Stimulated activated CD8-positive, alpha-beta memory T cell treated with anti-CD3 and anti-CD28 coated beads, Interleukin-15, amount 100 ng/mL, for 4 hours (primary cell): ENCODE data around the gene TRIM54.

Source experiments
- DNase-seq, 2 donors: peaks; one replicate each; pipeline ENCODE4 v3.0.0-alpha.2; 2020; ENCODE audit warnings: low read depth in 2 of 2

TRIM54 gene, protein sequence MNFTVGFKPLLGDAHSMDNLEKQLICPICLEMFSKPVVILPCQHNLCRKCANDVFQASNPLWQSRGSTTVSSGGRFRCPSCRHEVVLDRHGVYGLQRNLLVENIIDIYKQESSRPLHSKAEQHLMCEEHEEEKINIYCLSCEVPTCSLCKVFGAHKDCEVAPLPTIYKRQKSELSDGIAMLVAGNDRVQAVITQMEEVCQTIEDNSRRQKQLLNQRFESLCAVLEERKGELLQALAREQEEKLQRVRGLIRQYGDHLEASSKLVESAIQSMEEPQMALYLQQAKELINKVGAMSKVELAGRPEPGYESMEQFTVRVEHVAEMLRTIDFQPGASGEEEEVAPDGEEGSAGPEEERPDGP

DNA sequence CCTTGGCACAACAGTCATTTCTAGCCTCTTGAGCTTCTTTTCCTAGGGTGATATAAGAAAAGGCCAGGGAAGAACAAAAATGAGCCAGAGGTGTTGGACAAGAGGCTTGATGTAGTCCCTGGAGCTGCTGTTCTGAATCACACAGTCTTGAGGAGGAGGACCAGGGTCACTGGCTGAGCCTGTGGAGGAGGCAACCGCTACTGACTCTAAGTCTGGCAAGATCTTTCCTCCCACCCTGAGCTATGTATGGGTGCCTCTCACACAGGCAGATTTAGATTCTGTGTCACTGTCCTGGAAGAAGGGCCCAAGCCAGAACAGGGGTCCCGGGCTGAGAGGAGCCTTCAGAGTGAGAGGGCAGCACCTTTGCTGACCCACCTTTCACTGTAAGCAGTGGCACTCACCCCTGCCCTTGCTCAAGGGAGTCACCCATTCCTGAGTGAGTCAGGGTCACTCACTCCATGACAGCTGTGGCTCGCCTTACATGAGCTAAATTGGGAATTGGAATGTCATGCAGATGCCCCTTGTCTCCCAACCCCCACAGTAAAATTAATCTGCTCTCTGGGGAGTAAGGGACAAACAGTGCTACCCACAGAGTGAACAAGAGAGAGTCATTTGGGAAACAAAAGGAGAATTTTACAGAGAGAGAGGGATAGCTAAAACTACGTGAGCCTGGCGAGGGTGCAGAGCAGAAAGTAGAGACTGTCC is at the start of gene TRIM54:
TSS of gene TRIM54 (plus strand) at position 575 of the 705 bp plus-strand sequence. CDS start 303 bp downstream, outside the sequence.
- DNase-seq, result no peak

GRCh38 chr2:27233341-27233740 is 48.9 kb upstream of the TRIM54 start:
- DNase-seq, result no peak

DNA sequence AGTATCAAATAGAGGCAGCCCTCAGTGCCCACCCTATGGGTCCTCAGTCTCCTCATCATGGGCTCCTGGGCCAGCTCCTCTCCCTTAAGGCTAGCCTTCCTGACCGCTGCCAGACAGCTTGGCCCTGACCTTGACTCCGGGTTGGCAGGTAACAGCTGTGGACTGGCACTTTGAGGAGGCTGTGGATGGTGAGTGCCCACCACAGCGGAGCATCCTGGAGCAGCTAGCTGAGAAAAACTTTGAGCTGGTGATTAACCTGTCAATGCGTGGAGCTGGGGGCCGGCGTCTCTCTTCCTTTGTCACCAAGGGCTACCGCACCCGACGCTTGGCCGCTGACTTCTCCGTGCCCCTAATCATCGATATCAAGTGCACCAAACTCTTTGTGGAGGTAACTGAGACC is 46.1 kb upstream of the TRIM54 start:
- DNase-seq, result no peak

GRCh38 chr2:27236626-27237025 is 45.6 kb upstream of the TRIM54 start:
- no peak for DNase-seq

GRCh38 chr2:27237341-27237945 is 44.8 kb upstream of the TRIM54 start:
- DNase-seq, result no peak

GRCh38 chr2:27238976-27239375 is 43.3 kb upstream of the TRIM54 start:
- DNase-seq, result no peak

- no peak for DNase-seq
These were observed 41.8 kb upstream of the TRIM54 start for GRCh38 chr2:27240406-27240805.

DNA sequence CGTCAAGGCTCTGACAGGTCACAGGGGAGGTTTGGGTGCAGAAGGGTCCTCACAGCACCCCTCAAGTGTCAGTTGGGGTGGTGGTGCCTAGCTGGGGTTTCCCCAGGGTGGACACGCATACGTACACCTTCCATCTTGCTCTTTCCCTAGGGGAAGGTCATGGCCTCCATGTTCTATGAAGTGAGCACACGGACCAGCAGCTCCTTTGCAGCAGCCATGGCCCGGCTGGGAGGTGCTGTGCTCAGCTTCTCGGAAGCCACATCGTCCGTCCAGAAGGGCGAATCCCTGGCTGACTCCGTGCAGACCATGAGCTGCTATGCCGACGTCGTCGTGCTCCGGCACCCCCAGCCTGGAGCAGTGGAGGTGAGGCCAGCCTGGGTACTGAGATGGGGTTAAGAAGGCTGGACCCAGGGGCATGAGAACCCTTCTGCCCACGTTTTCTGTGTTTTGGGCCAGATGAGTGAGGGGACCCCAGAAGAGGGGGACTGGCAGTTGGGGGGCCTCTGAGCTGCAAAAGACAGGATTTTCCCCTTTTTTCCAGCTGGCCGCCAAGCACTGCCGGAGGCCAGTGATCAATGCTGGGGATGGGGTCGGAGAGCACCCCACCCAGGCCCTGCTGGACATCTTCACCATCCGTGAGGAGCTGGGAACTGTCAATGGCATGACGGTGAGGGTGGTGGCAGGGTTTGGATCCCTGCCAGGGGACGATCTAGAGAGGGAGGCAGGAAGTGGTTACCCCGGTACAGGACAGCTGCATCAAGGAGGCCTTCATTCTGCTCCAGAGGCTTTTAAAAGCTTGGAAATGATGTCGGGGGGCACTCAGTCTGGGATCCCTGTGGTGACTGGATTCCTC is 40.2 kb upstream of the TRIM54 start:
- no peak for DNase-seq

- no peak for DNase-seq
These were observed 39.6 kb upstream of the TRIM54 start for GRCh38 chr2:27242614-27242951.

DNA sequence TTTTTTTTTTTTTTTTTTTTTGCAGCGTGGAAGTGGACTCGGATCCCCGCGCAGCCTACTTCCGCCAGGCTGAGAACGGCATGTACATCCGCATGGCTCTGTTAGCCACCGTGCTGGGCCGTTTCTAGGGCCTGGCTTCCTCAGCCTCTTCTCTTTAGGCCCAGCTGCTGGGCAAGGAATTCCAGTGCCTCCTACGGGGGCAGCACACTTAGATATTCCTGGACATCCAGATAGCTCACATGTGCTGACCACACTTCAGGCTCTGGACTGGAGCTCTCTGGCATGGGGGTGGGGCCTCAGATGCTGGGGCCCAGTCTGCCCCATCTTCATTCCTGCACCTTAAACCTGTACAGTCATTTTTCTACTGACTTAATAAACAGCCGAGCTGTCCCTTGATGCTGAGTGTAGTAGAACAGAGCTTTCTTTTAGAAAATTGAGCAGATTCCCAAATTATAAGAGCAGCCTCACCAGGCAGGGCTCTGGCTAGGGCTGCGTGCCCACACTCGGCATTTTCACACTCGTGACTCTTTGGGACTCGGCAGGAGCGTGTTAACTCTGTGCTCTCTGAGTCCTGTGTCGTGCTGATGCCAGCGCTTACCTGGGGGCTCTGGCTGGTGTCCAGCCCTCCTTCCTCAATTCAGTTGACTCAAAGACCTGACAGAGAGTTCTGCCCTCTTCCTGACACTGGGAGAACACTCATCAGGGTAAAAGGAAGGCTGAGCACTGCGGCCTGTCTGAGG is 38.7 kb upstream of the TRIM54 start:
- DNase-seq, result no peak

- no peak for DNase-seq
These were observed 37.1 kb upstream of the TRIM54 start for GRCh38 chr2:27245116-27245515.

DNA sequence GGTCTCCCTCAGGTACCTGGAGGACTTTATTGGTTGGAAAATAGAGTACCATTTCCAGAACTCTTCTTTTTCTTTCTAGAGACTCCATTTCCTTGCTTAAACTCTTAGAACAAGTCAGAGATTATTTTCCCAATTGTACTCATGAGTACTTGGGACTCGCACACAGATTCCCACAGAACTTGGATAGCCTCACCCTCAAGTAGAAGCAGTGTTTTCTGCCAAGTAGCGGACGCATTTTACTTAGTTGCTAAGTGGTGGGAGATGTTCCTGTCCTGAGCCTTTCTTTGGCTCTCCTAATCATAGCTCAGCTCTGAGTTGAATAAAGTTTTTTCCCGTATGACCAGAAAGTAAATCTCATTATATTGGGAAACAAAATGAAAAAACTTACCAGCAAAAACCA is 36.6 kb upstream of the TRIM54 start:
- no peak for DNase-seq

- DNase-seq, result no peak
These were observed 34.3 kb upstream of the TRIM54 start for GRCh38 chr2:27247893-27248292.

DNA sequence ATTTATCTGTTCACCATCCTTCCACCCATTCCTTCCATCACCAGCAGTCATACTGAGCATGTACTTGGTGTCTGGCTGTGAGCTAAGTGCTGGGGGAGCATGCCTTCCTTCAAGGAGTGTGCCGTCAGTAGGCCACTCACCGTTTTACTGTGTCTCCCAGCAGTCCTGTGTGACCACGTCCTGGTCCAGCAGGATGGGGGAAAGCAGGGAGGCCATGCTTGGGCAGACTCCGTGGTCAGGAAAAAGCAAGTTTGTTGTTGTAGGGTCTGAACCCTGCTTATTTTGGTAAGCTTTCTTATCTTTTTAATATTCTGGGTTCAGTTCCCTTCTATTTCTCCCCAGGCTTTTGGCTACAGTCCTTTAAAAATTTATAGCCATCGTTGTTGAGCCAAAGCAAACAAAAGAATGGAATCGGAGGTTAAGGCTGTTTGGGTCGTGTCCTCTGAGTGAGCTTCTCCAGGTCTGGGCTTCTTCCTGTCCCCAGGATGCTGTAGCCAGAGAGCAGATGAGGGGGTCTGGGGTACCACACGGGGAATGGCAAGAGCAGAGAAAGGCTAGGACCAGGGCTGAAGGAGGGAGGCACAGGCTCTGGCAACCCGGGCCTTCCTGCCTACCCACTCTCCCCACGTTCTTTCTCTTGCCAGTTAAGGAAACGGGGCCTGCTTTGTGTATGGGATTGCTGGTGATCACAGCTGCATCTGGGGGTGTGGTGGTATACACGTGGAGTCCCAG is 32.9 kb upstream of the TRIM54 start:
- no peak for DNase-seq

GRCh38 chr2:27249891-27250651 is 32.2 kb upstream of the TRIM54 start:
- peak in 1 of 2 donors; percentile 5 for DNase-seq

DNA sequence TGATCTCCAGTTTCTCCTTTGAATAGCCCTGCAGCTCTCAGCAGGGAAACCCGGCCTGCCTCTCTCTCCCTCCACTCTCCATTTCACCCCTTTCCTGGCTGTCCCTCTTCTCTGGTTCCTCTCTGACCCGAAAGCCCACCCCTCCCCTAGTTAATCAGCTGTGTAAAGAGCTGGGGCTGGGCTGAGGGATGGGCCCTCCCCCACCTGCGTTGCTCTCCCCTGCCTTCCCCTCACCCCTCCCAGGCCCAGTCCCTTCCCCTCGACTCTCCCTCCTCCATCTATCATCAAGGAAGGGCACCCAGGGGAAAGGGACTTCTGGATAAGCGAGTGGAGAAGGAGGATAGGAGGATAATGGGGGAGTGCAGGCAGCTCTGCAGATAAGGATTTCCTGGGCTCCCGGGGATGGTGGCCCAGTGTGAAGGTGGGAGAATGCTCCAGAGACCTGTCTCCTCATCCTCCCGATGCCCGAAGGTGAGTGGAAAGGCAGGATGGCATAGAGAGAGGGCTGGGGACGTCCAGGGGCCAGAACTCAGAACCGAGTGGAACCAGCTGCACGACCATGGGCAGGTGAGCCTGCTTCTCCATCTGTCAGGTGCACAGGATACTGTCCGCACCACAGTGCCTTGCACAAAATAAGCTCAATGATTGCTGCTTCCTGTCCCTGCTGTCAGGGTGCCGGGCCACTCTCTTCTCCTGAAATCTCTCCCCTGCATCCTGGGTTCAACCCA is 31.4 kb upstream of the TRIM54 start:
- no peak for DNase-seq

- DNase-seq, result no peak
These were observed 30.5 kb upstream of the TRIM54 start for GRCh38 chr2:27251766-27252165.

- no peak for DNase-seq
These were observed 27.0 kb upstream of the TRIM54 start for GRCh38 chr2:27255187-27255586.

DNA sequence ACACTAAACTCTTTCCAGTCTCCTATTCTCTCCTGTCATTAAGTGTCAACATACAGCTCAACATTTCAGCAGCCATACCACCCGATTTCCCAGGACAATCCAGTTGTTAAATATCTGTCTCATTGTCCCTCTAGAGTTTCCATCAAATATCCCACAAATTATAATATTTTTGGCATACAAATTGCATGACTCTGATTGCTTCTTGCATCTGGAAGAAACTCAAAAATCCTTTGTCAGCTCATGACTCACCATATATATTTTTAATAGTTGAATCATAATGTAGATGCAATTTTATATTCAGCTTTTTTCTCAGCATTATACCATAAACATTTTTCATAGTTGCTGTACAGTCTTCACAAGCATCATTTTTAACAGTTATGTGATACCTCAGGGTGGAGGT is 26.6 kb upstream of the TRIM54 start:
- DNase-seq, result no peak
